Activated naive CD4-positive, alpha-beta T cell (primary cell): ENCODE measurements around the gene GNA14.
"Not testable (repeated sequence)": the region's sequence is repeated elsewhere in the genome, so short reads cannot be mapped to it uniquely, and the experiment has no call there.

Source experiments
- DNase-seq, 4 experiments: peaks; one replicate each; lab custom pipeline; 2025; lab: John Stamatoyannopoulos, UW

Gene GNA14

DNA sequence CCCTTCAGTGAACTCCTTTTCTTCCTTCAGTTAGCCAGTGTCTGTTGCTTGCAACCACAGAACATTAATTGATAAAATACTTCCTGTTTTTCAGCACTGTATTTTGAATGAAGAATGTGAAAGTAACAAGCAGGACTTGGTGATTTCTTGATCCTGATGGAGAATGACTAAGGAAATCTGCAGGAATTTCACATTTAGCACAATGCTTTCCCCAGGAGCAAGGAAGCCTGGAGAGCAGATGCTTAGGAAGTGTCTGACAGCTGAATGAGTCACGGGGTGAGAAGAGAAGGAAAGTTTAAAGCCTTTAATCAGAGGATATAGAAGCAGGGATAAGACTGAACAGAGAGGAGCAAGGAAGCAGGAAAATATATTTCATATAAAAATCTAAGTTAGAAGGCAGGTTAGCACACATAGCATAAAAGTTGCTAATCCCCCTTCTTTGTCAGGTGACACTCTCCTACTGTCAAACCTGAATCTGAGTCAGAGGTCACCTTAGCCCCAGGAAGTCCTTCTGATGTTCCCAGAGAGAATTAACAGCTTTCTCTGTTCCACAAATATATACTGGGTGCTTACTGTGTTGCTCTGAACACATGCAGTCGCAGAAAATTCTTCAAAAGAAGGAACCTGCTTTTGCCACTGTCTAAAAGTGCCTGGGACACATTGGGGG lies 59.7 kb downstream of the GNA14 start:
- no peak for DNase-seq

DNA sequence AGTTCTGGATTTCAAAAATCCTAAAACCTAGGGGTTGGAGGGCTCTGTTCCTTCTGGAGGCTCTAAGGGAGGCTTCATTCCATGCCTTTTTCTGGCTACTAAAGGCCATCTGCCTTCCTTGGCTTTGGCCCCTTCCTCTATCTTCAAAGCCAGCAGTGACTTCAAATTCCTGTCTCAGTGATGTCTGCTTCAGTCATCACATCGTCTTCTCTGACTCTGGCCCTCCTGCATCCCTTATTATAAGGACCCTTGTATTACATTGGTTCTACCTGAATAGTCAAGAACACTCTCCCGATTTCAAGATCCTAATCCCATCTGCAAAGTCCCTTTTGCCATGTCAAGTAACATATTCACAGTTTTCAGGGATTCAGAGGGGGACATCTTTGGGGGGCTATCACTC lies 60.3 kb downstream of the GNA14 start:
- DNase-seq: no peak

DNA sequence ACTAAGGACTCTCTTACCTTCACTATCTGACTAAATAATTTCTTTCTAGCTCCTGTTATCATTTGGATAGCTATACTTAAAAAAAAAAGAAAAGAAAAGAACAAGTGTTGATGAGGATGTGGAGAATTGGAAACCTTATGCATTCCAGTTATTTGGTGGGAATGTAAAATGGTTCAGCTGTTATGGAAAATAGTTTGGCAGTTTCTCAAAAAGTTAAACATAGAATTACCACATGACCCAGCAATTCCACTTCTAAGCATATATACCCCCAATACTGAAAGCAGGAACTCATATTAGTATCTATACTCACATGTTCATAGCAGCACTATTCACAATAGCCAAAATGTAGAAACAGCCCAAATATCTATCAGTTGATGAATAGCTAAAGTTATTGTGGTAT lies 61.1 kb downstream of the GNA14 start:
- DNase-seq: no peak

DNA sequence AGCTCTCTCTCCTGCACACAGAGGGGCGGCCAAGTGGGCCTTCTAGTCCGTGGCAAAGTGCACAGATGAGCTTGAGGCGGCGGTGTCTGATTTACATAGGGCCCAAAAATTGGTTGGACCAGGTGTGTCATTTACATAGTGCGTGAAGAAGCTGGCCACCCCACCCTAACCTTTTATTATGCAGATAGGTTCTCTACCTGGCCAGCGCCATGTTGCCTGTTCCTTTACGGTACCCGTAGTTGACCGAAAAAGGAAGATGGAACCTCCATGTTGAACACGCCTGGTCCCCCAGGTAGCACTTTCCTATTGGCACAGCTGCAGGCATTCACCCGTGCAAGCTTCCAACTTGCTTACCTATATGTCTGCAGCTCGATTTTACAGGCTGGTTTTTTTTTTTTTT lies 61.5 kb downstream of the GNA14 start:
- DNase-seq: no peak

DNA sequence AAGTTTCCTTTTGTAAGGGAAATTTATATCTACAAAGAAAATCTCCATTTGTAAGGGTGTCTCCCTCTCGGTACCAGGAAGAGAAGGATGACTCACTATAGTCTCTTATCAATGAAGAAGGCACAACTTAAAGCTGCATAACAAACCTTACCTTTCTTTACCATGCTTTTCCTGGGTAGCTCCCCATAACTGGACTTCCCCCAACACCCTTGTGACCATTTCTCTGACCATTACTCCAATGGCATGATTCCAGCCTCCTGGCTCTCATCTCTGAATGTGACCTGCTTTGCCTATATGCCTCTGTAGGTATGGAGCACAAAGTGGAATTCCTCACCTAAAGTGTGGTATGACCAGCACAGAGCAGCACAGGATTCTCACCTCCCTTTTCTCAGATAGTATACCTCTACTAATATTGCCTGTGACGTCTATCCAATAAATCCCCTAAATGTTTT lies 62.8 kb downstream of the GNA14 start:
- DNase-seq: no peak

DNA sequence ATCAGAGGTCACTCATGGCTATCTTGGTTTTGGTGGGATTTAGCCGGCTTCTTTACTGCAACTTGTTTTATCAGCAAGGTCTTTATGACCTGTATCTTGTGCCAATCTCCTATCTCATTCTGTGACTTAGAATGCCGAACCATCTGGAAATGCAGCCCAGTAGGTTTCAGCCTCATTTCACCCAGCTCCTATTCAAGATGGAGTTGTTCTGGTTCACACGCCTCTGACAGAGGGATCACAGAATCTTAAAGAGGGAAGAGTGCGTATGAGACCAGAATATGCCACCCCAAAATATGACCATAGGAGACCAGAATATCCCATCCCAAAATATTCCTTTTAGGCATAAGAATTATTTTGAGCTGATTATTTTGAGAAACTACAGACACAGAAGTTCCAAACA lies 63.2 kb downstream of the GNA14 start:
- not testable (repeated sequence) for DNase-seq

DNA sequence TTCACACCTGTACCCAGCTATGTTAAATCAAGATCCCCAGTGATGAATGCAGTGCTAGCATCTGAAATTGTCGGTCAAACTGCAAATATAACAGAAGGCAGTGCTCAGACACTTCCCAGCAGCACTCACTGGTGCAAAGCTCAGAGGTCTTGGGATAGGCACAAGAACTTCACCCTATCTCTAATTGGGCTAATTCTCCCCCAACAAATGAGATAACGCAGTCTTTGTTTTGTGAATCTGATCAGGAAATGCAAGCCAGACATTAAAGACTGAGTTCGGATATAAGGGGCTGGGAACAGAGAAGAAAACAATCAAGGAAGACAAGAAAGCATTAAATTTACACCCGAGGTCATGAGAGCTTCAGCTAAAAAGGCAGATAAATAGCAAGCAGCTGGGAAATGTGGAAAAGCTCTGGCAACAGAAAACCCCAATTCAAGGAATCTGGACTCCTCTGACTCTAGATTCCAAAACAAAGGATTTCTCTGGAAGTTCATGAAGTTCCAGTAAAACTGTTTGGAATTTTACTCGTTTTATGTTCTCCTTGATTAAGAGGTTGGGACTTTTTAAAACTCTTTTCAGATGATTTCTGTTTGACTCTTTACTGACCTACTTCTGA lies 65.1 kb downstream of the GNA14 start:
- DNase-seq: no peak

DNA sequence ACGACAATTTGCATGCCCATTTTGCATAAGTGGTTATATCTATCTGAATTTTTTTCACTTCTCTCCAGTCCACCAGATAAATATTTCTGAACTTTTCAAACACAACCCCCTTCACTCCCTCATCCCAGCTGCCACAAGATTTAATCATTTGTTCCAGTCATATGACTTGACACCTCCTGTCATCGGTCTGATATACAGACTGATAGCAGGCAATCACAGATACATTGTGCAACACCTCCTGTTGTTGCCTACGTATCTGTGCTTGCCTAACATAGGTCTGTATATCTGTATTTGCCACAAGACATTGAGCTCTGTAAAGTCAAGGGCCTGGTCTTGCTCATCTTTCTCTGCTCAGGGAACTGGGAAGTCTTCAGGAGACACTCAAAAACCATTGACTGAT lies 65.6 kb downstream of the GNA14 start:
- no peak for DNase-seq

DNA sequence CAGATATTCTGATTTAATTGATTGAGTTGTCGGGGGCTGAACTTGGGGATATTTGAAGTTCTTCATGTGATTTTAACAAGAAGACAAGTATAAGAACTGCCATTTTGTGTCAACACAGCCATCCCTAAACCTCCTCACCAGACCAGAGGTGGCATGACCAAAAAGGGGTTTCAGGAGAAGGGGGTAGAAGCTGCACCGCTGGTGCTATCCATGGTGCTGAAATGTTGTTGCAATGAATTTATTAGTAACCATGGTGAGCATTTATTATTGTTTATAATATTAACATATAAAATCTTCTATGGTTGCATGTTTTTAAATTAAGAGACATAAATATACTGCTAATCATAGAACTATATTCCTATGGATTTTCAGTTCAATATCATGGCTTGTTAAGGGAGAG lies 72.3 kb downstream of the GNA14 start:
- no peak for DNase-seq

DNA sequence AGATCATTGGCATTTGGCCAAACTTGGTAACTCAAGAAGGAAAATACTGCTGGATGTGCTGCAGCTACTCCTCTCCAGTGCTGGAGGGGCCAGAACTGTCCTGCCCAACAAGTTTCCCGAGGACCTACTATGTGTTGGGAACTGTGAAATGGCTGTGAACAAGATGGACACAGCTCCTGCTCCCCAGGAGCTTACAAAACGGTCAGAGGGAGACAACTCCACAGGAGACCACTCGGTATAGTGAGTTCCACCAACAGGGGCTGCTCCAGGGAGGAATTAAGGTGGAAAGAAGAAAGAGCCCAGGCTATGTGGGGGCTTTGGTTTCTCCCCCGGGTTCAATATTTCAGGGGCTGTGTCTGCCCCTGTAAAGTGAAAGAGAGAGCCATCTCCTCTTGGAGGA lies 78.8 kb downstream of the GNA14 start:
- DNase-seq: no peak

DNA sequence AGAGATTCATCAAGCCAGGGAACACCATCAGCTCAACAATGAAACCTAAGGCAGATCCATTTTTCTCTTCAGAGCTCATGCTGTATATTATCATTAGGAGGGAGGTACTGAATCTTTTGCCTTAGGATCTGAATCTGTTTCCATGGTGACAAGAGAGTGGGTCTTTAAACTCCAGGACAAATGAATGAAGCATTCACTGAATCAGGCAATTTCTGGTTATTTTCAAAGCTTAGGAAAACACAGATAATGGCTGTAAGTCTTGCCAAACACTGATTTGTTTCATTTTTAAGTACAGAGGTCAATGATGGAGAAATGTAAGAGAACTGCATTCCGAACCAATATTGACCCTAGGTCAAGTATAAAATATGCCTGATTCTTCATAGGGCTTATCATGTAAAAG lies 84.9 kb downstream of the GNA14 start:
- DNase-seq: no peak

DNA sequence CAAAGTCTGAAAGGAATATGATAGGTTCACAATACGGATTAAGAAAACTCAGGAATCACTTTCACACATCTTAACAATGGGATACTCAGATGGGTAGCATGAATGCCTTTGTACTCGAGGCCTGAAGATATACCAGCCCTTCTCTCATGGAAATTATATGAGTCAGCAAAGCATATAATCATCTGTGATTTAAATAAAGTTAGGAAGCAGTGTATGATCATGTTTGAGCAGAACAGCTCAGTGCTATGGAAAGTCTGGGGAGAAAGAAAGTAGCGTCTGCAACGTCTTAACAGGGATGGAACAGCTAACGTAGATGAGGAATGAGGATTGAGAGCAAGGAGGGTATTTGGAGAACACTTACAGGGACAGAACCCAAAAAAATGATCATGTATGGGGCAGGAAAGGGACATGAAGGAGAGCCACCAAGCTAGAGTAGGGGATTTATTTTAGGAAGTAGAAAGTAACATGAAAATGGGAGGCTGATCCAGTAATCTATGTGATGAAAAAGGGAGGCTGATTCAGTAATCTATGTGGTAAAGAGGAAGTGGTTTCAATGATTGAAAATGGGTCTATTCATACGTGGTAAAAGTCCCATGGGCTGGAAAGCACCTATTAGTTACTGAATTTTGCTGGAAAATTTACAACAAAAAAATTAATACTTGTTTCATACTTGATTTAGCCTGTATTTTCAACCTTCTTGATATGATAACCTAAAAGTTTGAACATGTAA lies 85.9 kb downstream of the GNA14 start:
- no peak for DNase-seq

DNA sequence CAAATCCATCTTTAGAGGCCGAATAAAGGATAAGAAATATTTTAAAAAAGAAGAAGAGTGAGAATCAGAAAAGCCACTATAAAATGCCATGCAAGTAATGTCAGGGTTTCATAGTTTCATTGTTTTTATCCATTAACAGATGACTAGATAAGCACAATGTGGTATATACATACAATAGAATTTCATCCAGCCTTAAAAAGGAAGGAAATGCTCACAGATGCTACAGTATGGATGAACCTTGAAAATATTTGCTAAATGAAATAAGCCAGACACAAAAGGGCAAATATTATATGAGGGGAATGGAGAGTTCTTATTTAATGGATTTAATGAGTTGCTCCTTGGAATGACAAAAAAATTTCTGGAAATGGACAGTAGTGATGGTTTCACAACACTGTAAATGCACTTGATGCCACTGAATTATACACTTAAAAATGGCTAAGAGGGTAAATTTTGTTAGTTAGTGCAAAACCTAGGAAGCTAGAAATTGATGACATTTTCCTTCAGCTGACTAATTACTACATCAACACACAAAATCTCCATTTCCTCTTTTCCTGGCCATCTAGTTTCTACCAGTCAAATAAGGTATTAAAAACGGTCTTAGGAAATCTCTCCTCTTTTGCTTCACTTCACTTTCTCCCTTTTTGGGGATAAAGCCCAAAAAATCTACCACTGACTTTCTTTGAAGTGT lies 86.6 kb downstream of the GNA14 start:
- no peak for DNase-seq

DNA sequence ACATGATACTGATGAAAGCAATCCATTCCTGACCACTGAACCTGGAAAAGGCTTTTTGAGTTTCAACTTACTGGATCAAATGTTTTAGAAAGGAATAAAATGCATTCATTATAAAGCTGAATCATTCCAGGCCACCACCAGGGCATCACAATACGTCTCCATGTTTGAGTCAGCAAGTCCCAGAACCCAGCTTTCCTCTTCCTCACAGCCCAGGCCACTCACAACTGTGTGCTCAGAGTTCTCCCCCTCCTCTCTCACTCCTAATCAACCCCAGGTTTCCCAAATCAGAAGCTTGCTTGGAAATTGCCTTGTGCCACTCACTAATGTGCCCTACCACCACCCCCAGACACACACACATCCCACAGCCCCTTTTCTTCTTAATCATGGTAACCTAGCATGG lies 91.7 kb downstream of the GNA14 start:
- no peak for DNase-seq

DNA sequence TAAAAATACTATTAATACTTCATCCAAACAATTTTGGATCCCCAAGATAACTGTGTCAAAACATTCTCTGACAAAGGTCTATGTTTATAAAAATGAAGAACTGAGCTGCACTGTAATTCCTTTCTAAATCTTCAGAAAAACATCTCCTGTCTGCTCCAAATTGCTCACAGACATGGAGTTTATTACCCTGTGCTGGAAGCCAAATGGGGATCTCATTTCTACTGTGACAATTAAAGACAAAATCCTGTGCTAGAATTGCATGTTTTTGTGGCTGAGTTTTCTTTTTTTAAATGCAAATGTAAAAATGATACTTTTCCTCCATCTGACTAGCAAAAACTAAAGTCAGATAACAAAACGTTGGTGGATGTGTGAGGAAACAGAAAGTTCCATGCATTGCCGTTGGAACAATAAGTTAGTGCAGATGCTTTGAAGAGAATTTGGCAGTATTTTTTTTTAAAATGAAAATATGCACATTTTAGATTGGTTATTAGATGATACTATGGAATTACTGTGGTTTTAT lies 93.5 kb downstream of the GNA14 start:
- no peak for DNase-seq

DNA sequence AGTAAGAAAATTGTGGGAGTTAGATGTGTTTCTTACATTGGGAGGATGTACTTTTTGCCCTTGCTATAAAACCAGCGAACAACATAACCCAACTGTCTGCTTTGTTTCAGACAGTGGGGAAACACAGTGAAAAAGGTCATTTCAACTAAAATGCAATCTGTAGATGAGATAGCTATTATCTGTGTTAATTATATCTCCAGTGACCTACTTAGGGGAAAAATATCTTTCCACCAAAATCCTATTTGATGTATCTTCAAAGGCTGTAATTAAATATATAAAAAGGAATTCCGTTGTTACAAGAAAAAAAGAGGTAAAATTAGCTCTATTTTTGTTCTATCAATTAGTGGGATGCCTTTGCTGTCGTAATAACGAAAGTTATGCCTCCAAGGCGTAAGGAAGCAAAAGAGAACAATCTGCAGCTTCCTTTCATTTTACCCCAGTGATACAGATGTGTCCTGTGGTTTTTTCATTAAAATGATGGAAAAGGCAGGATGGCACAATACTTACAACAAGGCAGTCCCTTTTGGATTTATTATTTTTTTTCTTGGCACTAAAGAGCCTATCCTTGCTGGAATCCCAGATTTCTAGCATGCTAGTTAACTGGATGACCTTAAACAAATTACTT lies 100.9 kb downstream of the GNA14 start:
- no peak for DNase-seq

DNA sequence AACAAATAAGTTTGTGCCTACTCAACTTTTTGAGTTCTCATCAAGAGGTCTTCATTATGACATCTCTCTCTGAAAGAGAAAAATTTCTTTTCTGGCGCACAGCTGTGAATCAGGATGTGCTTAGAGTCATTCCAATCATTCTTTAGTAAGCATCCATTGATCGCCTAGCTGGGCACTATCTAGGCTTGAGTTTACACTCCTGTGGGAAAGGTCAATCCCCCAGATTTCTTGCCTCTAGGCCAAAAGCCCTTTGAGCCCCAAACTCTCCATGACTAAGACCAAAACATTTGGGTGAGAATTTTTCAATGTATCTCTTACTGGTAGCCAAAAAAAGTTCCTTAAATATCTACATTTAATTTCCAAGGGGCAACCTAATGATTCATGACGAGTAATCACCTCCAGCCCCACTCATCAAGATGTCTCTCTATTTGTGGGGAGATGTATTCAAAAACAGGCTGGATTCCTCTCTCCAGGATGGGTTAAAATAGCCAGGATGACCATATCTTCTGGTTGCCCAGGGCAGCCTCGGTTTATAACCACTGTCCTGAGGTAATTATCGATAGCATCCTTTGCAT lies 101.7 kb downstream of the GNA14 start:
- DNase-seq: no peak

DNA sequence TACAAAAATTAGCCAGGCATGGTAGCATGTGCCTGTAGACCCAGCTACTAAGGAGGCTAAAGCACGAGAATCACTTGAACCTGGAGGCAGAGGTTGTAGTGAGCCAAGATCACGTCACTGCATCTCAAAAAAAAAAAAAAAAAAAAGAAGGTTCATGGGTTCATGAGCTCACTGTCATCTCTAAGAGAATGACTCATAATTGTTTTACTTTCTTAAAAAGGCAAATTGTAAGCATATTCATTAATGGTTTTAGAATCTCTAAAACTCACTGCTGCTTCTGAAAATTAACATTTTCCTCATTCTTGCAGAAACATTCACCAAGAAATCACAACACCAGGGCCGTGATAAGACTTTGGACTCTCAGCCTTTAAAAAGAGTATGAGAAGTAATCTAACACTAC lies 103.6 kb downstream of the GNA14 start:
- DNase-seq: no peak

DNA sequence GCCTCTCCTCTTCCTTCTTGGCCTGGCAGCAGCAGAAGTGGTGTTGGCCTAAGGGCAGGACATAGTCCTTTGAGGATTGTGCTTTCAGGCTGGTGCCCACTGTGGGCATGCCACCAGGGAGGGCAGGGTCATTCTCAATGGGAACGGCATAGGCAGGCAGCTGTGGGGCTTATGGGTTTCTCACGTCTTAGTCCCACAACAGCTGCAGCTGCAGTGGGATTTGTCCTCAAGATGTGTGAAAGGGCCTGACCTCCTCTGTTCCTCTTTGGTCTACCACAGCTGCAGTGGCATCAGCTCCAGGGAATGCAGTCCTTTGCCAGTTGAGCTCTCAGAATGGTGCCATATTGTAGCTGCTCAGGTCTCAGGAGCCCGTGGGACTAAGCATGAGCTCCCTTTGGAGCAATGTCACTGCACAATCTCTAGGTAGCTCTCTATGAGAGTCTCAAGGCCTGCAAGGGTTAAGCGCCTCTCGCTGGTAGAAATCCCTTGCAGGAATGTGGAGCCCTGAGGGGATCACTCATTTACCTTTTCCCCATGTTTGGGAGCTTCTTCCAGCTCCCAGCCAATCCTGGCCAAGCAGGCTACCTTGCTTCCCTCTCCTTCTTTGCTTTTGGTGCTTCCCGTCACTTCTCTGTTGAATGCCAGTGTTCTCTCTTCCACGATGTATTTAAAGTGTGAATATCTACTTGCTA lies 104.8 kb downstream of the GNA14 start:
- DNase-seq: no peak

DNA sequence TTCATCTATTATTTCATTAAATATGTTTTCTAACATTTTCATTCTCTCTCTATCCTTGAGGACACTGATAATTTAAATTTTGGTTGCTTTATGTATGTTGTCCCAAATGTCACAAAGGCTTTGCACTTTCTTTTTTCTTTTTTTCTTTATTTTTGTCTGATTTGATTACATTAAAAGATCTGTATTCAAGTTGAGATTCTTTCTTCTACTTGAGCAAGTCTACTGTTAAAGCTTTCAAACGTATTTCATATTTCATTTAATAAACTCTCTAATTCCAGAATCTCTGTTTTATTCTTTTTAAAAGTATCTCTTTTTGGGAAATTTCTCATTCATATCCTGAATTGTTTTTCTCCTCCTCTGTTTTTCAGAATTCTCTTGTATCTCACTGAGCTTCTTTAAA lies 106.5 kb downstream of the GNA14 start:
- DNase-seq: no peak

DNA sequence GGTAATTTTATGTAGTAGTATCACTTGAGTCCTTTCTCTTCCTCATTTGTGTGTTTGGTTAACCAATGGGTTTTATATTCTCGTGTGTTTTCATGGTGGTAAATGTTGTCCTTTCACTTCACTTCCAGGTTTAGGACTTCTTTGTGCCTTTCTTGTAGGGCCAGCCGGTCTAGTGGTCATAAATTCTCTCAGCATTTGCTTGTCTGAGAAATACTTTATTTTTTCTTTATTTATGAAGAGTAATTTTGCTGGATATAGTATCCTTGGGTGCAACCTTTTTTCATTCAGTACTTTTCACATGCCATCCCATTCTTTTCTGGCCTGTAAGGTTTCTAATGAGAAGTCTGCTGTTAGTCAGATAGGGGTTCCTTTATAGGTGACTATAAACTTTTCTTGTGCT lies 107.1 kb downstream of the GNA14 start:
- DNase-seq: no peak
